COLO668 (cell line): ENCODE data around the gene KCNK1.
A peak's percentile ranks its signal among the peaks of the same experiment; 100 is the strongest.

ENCODE experiments used
- DNase-seq: peaks from one replicate; lab custom pipeline; 2025; ENCODE audit not compliant: unreplicated experiment; lab: John Stamatoyannopoulos, UW

KCNK1 gene

GRCh38 chr1:233613252-233614172, at the start of gene KCNK1:
Gene KCNK1, plus strand, starts transcription at chr1:233614106. Its CDS starts 66 bp downstream, at chr1:233614172.
- peak; percentile 79 for DNase-seq

- DNase-seq, result no peak
These were observed 48.6 kb upstream of the KCNK1 start for GRCh38 chr1:233565313-233565712.

GRCh38 chr1:233566886-233567285, 47.0 kb upstream of the KCNK1 start:
- DNase-seq, result no peak

- DNase-seq, result no peak
These were observed 44.3 kb upstream of the KCNK1 start for GRCh38 chr1:233569636-233570035.

GRCh38 chr1:233570216-233570615, 43.7 kb upstream of the KCNK1 start:
- no peak for DNase-seq

GRCh38 chr1:233570706-233571105, 43.2 kb upstream of the KCNK1 start:
- no peak for DNase-seq

- DNase-seq, result no peak
These were observed 41.0 kb upstream of the KCNK1 start for GRCh38 chr1:233572896-233573295.

- DNase-seq, result no peak
These were observed 38.5 kb upstream of the KCNK1 start for GRCh38 chr1:233575450-233575849.

- no peak for DNase-seq
These were observed 31.5 kb upstream of the KCNK1 start for GRCh38 chr1:233582439-233582838.

- DNase-seq, result no peak
These were observed 29.5 kb upstream of the KCNK1 start for GRCh38 chr1:233584376-233584775.

GRCh38 chr1:233584931-233585330, 29.0 kb upstream of the KCNK1 start:
- no peak for DNase-seq

GRCh38 chr1:233586301-233586700, 27.6 kb upstream of the KCNK1 start:
- DNase-seq, result no peak

- no peak for DNase-seq
These were observed 26.7 kb upstream of the KCNK1 start for GRCh38 chr1:233587196-233587595.

GRCh38 chr1:233587958-233588799, 25.7 kb upstream of the KCNK1 start:
- DNase-seq, result no peak

- DNase-seq, result no peak
These were observed 16.4 kb upstream of the KCNK1 start for GRCh38 chr1:233597489-233597901.

GRCh38 chr1:233598891-233599541, 14.9 kb upstream of the KCNK1 start:
- DNase-seq, result no peak

GRCh38 chr1:233599542-233600073, 14.3 kb upstream of the KCNK1 start:
- DNase-seq, result no peak

GRCh38 chr1:233600488-233600887, 13.4 kb upstream of the KCNK1 start:
- DNase-seq, result no peak

GRCh38 chr1:233603478-233603877, 10.4 kb upstream of the KCNK1 start:
- DNase-seq, result no peak

- no peak for DNase-seq
These were observed 8.7 kb upstream of the KCNK1 start for GRCh38 chr1:233605205-233605604.

GRCh38 chr1:233606813-233607212, 7.1 kb upstream of the KCNK1 start:
- no peak for DNase-seq
